Measurements from ENCODE around the gene PLEKHJ1.

PLEKHJ1 gene

GRCh38 chr19:2234996-2235380 lies 1.1 kb downstream of the PLEKHJ1 start:
- DNase-seq (ENCODE audit: low read depth in 2 of 2), result no peak

GRCh38 chr19:2233601-2234280 lies 2.4 kb downstream of the PLEKHJ1 start:
- no peak for DNase-seq (ENCODE audit: low read depth in 2 of 2)

DNA sequence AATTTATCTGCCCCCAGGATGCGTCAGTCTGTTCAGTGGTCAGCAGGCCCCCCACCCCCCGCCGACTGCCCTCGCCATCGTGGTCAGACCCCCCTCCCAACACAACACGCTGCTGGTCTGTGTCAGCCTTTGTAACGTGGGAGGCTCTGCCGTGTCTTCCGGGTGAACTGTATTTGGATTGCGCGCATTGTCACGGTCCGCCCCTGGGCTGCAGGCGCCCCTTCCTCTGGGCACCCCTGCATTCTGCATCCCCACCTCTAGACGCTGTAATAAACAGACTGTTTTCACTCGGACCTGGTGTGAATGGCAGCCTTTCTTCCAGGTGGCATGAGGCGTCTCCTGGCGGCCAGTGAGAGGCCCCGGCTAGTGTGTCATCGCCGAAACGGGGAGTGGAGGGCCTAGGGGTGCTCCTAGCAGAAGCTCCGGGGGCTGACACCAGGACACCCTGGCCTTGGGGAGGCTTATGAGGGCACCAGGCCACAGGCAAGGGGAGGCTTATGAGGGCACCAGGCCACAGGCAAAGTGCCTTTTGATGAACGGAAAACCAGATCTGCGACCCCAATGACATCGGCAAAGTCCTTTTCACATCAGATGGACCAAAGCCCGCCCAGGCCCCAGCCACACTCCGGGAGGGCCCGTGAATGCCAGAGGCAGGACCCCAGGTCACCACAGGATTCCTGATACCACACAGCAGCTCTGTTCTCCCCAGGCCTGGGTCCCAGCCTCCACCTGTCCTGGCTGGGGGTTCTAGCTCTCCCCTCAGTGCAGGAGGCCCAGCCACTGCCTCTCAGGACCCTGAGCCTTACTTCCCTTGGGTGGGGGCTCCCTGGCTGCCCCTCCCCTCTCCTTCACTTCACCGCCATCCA lies 3.6 kb downstream of the PLEKHJ1 start:
- no peak for DNase-seq (ENCODE audit: low read depth in 2 of 2)

- DNase-seq (ENCODE audit: low read depth in 2 of 2), result no peak
Observed at GRCh38 chr19:2231621-2232221, 4.4 kb downstream of the PLEKHJ1 start.

GRCh38 chr19:2230807-2231533 lies 5.2 kb downstream of the PLEKHJ1 start:
- DNase-seq (ENCODE audit: low read depth in 2 of 2), result no peak

- DNase-seq (ENCODE audit: low read depth in 2 of 2), result no peak
Observed at GRCh38 chr19:2230033-2230531, 6.0 kb downstream of the PLEKHJ1 start.

DNA sequence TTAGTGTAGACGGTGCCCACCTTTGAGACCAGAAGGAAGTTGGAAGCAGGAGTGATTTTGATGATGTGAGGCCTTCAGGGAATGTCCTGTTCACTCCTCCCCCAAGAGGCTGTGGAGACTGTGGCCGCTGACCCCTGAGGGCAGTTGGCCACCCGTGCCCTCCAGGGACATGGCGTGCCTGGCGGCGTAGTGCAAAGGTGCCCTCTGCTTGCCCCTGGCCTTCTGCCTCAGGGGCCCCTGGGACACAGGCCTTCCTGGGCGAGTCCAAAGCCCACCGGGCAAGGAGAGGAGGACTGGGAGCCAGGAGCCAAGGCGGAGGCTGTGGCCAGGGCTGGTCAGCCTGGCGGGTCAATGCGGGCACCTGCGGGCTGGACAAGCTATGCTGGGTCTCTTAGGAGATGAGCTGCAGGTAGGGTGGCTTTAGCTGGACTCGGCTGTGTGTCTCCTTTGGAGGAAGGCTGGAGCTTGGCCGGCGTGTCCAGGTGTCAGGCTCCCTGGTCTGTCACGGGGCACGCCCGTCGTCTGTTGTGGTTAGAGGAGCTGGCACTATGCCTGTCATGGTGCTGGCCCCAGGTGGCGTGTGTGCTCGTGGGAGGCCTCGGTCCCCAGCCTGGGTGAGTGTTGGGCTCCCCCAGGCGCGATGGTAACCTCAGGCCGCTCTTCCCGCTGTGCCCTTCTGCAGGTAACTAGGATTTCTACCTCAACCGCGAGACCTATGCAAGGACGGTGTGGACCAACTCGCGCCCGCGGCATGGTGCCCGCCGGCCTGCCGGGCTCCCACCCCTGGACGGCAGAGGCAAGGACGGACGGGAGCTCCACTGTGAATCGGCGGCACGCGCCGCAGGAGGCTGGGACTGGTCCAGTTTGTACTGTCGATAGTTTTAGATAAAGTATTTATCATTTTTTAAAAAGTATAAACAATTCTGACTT lies 6.8 kb downstream of the PLEKHJ1 start:
- no peak for DNase-seq (ENCODE audit: low read depth in 2 of 2)

DNA sequence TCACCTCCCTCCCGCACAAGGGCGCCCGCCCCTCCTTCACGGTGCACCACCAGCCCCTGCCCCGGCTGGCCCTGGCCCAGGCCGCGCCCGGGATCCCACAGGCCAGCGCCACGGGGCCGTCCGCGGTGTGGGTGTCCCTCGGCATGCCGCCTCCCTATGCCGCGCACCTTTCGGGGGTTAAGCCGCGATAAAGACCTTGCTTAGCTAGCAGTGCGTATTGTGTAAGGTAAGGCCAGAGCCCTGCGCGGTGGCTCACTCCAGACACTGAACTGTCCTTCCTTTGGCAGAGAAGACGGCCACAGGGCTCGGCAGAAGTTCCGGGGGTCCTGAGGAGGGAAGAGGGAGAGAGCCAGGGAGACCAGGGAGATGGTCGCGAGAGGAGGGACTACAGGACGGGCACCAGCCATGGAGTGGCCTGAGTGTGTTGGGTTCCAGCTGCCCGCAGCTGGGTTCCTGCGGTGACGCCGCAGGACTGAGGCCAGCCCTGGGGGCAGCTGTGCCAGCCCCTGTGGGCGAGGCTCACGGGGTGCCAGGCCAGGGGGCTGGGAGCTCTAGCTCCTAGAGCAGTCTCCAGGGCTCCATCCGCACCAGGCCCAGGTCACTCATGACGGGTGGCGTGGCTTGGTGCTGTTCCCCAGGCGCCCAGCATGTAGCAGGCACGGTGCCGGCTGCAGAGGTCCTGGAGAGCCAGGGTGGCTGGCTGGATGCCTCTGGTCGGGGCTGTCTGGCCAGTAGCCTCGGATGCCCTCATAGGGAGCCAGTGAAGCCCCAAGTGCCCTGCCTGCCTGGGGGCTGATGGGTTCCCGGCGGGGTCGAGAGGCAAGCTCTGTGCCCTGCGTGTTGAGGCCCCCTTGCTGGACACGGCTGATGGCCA lies 7.7 kb downstream of the PLEKHJ1 start:
- no peak for DNase-seq (ENCODE audit: low read depth in 2 of 2)

GRCh38 chr19:2227415-2228156 lies 8.5 kb downstream of the PLEKHJ1 start:
- DNase-seq (ENCODE audit: low read depth in 2 of 2), result no peak

GRCh38 chr19:2226840-2227360 lies 9.2 kb downstream of the PLEKHJ1 start:
- DNase-seq (ENCODE audit: low read depth in 2 of 2), result no peak

- no peak for DNase-seq (ENCODE audit: low read depth in 2 of 2)
Observed at GRCh38 chr19:2226051-2226839, 9.9 kb downstream of the PLEKHJ1 start.

- no peak for DNase-seq (ENCODE audit: low read depth in 2 of 2)
Observed at GRCh38 chr19:2225415-2226050, 10.6 kb downstream of the PLEKHJ1 start.

DNA sequence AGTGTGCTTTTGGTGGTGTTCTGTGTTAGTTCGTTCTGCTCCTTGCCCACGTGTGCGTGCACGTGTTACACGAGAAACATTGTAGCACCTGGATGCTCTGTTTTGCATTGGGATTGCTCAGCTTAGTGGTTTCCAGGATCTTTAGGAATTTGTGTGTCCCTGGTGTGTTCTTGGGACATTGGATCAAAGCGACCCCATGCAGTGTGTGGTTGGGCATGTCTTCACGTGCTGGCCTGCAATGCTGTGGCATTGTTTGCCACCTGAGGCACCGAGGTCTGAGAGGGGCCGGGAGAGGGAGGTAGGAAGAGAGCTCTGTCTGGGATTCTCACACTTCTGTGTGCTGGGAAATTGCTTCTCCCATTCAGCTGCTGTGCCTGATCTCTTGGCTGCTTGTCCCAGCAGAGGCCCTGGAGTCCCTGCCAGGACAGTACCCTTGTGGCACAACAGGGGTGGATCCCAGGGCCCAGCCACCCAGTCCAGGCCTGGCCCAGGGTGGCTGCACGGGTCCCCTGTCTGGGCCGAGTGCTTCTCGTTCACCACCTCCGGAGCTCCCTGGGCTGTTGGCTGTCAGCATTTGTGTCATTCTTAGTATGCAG lies 11.3 kb downstream of the PLEKHJ1 start:
- DNase-seq (ENCODE audit: low read depth in 2 of 2), result no peak

GRCh38 chr19:2223959-2224358 lies 12.2 kb downstream of the PLEKHJ1 start:
- no peak for DNase-seq (ENCODE audit: low read depth in 2 of 2)

- DNase-seq (ENCODE audit: low read depth in 2 of 2), result no peak
Observed at GRCh38 chr19:2223391-2223790, 12.7 kb downstream of the PLEKHJ1 start.

DNA sequence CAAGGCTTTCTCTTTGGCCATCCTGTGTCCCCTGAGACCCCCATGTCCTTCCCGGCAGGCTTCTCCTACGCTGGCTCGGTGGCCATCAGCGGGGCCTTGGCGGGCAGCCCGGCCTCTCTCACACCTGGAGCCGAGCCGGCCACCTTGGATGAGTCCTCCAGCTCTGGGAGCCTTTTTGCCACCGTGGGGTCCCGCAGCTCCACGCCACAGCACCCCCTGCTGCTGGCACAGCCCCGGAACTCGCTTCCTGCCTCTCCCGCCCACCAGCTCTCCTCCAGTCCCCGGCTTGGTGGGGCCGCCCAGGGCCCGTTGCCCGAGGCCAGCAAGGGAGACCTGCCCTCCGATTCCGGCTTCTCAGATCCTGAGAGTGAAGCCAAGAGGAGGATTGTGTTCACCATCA lies 14.2 kb downstream of the PLEKHJ1 start:
- DNase-seq (ENCODE audit: low read depth in 2 of 2), result no peak

GRCh38 chr19:2221250-2221831 lies 14.8 kb downstream of the PLEKHJ1 start:
- no peak for DNase-seq (ENCODE audit: low read depth in 2 of 2)

Measured in activated CD8-positive, alpha-beta memory T cell treated with anti-CD3 and anti-CD28 coated beads for 4 hours (primary cell).